ENCODE measurements around the gene MOBP.

The MOBP gene, protein sequence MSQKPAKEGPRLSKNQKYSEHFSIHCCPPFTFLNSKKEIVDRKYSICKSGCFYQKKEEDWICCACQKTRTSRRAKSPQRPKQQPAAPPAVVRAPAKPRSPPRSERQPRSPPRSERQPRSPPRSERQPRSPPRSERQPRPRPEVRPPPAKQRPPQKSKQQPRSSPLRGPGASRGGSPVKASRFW

DNA sequence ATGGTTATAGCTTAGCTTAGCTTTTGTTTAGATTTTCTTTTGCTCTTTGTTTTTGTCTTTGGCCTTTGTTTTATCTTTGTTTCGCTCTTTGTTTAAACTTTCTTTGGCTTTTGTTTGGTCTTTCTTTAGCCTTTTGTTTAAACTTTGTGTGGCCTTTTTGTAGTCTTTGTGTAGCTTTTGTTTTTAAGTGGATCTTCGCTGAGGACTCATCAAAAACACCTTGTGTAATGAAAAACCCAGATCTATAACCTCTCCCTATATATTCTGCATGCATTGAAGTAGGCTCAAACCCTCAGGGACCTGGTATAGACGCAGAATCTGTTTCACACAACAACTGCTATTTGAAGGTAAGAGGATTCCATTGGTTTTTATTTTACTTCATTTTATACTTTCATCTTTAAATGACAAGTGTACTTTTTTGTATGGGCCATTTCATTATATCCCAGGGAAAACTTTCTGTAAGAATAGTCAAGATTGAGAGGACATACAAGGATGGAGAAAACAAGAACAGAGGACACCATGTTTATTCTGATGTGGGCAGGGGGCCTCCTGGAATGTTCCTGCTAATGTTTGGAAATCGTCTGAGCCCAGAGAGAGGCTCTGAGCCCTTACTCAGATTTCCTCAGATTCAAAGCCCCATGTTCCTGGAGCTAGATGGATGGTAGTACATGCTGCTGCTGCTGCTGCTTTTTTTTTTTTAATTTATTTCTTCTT lies at the start of gene MOBP:
MOBP (plus strand) TSS at position 287 of the 714 bp plus-strand sequence. CDS start 34,390 bp downstream, outside the sequence.
- no peak for DNase-seq (ENCODE audit: low read depth, low spot score)

DNA sequence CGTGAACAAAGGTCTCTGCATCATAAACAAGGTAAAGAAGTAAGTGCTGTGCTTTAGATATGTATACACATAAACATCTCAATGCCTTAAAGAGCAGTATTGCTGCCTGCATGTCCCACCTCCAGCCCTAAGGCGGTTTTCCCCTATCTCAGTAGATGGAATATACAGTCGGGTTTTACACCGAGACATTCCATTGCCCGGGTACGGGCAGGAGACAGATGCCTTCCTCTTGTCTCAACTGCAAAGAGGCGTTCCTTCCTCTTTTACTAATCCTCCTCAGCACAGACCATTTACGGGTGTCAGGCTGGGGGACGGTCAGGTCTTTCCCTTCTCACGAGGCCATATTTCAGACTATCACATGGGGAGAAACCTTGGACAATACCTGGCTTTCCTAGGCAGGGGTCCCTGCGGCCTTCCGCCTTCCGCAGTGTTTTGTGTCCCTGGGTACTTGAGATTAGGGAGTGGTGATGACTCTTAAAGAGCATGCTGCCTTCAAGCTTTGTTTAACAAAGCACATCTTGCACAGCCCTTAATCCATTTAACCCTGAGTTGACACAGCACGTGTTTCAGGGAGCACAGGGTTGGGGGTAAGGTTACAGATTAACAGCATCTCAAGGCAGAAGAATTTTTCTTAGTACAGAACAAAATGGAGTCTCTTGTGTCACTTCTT lies 48.8 kb upstream of the MOBP start:
- DNase-seq (ENCODE audit: low read depth, low spot score) = peak; percentile 63

DNA sequence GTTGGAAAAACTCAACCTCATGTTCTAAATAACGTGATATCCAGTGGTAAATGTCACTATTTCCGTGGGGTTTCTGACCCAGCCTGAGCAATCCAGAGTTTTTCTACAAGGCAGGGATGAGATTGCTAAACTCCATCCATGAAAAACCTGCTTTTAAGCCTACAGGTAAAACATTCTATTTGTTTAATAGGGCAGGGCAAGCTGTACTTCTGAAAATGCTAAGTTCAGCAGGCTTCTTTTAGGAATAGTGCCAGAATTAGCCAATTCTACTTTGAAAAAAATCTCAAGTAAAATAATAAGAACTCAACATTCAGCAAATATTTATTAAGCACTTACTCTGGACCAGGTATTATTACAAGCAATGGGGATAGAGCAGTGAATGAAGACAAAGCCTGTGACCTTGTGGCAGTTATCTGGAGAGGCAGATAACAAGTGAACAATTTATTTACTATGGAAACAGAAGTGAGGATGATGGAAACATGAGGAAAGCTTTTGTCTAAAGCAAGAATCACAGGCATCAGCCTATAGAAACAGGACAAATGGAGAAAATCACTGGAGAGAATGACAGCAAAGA lies 47.7 kb upstream of the MOBP start:
- DNase-seq (ENCODE audit: low read depth, low spot score) = no peak

DNA sequence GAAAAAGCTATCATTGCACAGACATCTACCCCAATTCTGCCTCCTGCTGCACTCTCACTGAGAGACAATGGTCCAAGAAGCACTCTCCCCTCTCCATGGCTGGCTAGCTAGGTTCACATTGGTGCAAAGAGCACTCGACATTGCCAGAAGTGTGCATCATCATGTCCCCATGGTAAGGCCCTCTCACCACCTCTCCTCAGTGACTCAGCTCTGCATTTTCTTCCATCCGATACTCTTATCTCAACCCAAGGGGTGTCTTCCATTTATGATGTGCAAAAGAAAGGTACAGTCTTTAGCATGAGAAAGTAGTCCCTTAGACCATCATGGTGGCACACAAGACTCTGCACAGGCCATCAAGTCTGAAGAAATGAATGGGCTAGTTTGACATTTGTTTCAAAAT lies 46.9 kb upstream of the MOBP start:
- no peak for DNase-seq (ENCODE audit: low read depth, low spot score)

DNA sequence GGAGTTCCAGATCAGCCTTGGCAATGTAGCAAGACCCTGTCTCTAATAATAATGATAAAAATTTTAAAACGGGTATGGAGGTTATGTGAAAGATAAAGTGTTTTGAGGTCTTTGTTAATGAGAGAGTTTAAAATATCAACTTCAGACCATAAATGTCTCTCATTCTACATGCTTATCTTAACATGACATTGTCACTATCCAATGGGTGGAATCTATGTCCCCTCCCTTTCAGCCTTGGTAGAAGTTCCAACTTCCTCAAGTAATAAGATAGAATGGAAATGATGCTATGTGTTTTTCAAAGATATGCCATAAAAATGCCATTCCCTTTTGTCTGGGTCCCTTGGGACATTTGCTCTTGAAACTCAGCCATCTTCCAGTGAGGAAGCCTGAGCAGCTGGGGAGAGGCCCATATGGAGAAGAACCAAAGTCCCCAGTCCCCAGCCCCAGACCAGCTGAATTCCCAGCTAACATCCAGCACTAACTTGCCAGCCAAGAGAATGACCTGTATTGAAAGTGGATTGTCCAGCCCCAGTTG lies 44.0 kb upstream of the MOBP start:
- DNase-seq (ENCODE audit: low read depth, low spot score) = no peak

DNA sequence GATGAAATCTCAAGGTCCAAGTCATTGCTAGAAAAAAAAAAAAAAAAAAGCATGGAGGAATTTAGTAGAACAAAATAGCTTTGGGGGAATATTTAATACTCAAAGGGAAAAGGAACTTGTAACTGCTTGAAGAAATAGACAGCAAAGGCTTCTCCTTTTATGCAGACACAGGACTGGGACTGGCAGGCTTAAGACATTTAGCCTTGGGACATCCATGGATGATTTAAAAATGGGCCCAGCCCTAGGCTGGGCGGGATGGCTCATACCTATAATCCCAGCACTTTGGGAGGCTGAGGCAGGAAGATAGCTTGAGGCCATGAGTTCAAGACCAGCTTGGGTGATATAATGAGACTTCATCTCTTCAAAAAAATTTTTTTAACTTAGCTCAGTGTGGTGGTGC lies 41.2 kb upstream of the MOBP start:
- no peak for DNase-seq (ENCODE audit: low read depth, low spot score)

DNA sequence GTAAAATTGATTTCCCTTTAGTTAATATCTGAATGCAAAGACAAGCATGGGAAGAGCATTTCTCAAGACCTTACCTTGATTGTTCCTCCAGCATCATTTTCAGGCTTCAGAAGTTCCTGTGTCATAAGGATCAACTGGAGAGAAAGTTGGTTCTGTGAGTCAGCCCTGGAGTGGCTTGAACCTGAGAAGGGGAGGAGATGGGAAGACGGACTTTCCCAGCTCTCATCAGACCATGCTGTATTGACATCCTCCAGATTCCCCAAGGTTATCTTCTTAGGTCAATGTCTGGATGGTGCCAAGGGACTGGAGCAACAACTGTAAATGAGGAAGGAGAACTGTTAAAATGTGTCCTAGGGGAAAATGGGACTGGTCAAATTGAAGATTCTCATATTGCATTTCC lies 40.0 kb upstream of the MOBP start:
- DNase-seq (ENCODE audit: low read depth, low spot score) = no peak

DNA sequence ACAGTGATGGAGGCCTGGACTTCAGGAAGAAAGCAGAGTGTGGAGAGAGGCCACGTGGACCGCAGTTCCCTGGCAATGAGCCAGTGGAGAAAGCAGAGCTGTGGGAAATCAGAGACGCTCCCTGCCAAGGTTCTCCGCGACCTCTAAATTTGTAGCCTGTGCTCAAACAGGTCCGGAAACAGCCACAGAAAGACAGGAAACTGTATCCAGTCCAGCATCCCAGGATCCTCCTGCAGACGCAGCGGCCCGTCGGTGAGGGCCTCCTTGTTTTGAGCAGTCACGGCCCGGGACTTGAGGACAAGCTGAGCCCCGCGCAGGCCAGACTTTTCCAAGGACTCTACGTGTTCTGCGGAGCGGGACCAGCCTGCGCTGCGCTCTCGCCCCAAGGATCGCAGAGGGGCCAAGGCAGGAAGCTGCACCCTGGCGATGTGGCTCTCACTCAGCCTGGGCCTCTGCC lies 38.7 kb upstream of the MOBP start:
- DNase-seq (ENCODE audit: low read depth, low spot score) = no peak

DNA sequence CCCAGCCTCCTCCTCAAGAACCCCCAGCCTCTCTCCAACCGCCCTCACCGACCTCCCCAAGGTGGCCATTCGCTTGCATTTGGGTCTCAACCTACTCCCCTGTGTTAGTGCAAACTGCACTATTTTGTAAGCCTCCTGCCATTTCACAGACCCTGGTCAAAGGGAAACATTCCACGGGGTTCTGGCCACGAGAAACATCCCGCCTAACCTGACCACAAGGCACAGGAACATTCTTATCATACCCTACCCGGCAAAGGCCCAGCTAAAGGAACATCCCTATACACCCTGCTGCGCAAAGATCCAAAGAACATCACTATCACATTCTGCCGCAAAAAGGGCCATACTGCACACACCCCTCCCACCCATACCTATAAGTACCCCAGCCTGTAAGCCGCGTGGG lies 38.0 kb upstream of the MOBP start:
- no peak for DNase-seq (ENCODE audit: low read depth, low spot score)

DNA sequence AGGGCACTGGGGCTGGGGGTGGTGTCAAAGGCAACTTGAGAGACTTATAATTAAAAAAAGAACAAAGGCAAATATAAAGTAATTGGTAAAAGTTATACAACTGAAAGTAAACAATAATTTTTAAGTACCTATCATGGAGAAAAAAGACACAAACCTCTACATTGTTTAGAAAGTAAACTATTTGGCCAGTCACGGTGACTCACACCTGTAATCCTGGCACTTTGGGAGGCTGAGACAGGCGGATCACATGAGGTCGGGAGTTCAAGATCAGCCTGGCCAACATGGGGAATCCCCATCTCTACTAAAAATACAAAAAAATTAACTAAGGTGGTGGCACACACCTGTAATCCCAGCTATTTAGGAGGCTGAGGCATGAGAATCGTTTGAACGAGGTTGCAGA lies 35.1 kb upstream of the MOBP start:
- no peak for DNase-seq (ENCODE audit: low read depth, low spot score)

DNA sequence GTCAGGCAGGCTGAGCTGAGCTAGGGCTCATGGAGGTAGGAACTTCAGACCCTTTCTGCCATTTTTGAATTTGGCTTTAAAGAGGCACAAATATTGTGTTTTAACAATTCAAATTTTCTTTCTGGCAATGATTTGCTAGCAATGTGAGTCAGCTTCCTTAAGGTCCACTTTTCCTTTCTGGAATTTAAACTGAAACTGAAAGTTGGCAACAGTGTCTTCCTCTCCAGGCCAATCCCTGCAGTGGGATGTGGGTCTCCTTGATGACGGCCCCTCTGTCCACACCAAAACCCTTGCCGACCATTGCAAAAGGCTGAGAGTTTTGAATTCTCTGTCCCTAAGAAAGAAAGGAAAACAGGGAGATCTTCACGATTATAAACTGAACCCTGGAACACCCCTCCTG lies 33.8 kb upstream of the MOBP start:
- DNase-seq (ENCODE audit: low read depth, low spot score) = no peak

DNA sequence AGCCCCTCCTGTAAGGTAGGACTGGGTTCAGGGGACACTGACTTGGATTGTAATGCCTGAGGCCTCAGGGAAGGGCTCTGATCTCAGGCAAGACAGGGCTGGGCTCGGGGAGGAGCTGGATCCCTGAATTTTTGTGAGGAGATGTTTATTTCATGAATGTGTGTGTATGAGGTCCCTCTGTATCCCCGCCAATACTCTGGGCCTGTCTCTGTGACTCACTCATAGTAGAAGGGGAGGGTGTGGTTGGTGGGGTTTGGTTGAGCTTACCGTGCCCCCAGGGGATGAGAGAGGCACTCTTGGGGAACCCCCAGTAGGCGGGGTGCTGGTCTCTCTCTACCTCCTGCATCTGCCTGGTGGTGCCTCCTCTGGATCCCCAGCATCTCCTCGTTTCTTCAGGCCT lies 32.9 kb upstream of the MOBP start:
- DNase-seq (ENCODE audit: low read depth, low spot score) = no peak

DNA sequence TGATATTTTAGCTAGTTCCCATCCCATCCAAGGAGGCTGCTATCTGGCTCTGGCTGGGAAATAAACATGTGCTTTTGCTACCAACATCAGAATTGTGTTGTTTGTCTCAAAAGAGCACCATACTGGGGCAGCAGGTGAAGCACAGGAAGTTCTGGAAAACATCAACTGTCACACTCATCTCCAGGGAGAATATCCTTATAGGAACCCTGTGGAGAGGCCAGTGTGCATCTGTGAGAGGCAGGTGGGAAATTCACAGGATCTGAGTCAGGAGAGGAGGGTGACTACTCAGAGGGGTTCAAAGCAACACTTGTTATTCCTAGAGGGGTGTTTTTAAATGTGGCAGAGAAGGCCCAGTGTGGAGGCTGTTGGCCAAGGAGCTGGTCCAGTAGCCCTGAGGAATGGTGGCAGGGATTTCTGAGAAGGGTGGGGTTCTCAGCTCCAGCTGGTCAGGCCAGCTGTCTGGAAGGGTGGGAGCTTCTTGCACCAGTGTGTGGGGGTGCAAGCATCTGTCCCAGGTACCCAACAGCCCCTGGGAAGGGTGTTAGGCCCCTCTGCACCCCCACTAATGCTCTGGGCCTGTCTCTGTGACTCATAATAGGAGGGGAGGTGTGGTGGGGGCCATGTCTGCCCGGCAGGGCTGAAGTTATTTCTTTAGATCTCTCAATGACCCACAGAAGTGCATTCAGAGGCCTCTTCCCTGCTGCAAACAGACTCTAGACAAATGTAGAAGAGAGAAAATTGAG lies 32.3 kb upstream of the MOBP start:
- peak; percentile 35 for DNase-seq (ENCODE audit: low read depth, low spot score)

DNA sequence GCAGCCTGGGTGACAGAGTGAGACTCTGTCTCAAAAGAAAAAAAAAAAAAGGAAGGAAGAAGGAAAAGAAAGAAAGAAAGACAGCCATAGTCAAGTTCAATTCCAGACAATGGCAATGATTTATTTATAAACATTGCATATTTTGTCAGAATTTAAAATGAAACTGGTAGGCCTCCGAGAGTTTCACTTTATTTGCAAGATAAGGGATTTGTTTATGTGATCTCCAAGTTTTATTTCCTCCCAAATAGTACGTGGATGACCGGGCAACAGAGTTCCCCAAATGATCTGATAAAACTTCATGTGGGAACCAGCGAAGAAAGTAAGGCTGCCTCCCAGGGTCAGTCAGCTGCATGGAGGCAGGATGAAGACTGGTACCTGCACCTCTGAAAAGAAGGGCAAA lies 28.6 kb upstream of the MOBP start:
- DNase-seq (ENCODE audit: low read depth, low spot score) = no peak

DNA sequence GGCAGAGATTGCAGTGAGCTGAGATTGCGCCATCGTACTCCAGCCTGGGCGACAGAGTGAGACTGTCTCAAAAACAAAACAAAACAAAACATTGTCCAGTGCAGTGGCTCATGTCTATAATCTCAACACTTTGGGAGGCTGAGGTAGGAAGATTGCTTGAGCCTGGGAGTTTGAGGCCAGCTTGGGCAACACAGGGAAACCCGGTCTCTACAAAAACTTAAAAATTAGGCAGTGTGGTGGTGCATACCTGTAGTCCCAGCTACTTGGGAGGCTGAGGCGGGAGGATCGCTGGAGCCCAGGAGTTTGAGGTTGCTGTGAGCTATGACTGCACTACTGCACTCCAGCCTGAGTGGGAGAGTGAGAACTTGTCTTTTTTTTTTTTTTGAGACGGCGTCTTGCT lies 27.2 kb upstream of the MOBP start:
- no peak for DNase-seq (ENCODE audit: low read depth, low spot score)

DNA sequence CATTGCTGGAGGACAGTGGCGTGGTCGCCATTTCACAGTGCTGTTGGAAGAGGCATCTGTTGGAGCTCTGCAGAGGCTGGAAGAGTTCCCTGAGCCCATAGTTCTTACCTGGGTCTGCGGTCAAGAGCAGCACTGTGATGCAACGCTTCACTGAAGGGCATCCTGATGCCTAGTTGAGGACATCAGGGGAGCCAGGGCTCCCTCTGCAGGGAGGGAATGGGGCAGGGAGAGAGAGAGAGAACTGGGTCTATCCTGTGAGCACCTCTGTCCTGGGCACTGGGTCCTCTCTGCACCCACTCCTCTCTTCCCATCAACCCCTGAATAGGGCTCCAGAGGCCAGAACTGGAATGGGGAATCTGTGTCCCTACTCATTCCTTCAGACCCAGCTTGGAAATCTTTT lies 23.9 kb upstream of the MOBP start:
- peak; percentile 46 for DNase-seq (ENCODE audit: low read depth, low spot score)

DNA sequence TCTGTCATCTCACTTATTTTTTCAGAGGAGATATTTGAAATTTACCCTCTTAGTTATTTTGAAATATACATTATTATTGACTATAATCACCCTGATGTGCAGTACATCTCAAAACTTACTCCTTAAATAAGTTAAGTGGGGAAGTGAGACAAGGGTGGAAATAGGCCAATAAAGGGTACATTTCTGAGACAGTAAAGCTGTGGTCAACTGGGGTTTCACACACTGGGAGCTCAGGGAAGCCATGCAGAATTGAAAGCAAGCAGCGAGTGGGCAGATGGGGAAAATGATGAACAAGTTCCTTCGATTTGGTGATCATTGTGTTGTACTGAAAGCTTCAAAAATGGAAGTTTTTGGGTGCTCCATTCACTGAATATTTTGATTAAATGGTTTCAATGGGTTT lies 21.6 kb upstream of the MOBP start:
- DNase-seq (ENCODE audit: low read depth, low spot score) = no peak

DNA sequence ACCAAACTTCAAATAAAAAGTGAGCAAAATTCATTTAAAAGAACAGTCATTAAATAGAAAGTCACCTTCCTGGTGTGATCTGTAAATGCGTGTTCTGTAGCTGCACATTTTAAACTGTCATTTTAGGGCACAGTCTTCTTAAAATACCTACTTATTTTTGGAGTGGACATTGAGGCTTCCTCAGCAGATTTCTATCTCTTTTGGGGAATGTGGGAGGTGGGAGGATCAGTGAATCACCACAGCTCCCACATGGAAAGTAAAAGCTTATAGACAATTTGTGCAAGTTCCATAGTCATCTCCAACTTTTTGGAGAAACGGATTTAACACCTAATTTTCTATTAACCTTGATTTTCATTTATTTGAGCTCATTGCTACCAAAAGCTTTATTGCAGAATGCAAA lies 21.0 kb upstream of the MOBP start:
- DNase-seq (ENCODE audit: low read depth, low spot score) = no peak

DNA sequence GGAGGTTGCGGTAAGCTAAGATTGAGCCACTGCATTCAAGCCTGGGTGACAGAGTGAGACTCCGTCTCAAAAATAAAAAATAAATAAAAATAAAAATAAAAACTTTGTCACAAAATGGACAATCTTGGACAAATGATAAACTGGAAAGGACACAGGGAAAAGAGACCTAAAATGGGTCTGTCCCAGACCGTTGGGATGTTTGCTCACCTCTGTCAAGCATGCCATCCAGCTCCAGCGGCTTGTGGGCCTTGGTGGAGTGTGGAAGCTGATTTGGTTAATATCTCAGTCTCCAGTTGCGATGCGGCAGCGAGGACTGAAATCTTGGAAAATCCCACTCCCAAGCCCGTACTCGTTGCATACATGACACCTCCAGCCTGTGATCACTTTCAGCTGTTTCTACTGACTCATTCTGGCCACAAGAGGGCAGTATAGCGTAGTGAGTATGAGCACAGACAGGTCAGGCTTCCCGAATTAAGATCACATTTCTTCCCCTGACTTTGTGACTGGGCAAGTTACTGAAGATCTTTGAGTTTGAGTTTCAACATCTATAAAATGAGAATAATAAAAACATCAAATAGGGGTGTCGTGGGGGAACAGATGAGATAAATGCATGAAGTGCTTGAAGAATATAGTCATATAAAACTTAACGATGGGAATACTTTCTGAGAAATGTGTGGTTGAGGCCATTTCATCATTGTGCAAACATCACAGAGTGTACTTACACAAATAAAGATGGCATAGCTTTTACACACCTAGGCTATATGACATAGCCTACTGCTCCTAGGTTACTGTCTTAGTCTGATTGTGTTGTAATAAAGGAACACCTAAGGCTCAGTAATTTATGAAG lies 19.6 kb upstream of the MOBP start:
- DNase-seq (ENCODE audit: low read depth, low spot score) = peak; percentile 77

DNA sequence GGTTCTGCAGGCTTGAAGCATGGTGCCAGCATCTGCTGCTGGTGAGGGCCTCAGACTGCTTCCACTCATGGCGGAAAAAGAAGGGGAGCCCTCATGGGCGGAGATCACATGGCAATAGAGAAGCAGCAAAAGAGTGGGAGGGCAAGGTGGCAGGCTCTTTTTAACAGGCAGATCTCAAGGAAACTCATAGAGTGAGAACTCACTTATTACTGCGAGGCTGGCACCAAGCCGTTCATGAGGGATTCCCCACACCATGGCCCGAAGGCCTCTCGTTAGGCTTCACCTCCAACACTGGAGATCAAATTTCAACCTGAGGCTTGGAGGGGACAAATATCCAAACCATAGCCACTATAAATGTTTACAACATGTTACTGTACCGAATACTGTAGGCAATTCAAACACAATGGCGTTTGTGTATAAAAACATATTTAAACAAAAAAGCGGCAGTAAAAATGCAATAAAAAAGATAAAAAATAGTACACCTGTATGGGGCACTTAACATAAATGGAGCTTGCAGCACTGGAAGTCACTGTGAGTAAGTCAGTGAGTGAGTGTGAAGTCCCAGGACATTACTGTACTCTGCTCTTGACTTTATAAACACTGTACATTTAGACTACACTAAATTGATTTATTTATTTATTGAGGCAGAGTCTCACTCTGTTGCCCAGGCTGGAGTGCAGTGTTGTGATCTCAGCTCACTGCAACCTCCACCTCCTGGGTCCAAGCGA lies 18.8 kb upstream of the MOBP start:
- DNase-seq (ENCODE audit: low read depth, low spot score) = no peak
